Measurements from ENCODE around the gene SCN4A.
"Not testable (repeated sequence)": the region's sequence is repeated elsewhere in the genome, so short reads cannot be mapped to it uniquely, and the experiment has no call there.

DNA sequence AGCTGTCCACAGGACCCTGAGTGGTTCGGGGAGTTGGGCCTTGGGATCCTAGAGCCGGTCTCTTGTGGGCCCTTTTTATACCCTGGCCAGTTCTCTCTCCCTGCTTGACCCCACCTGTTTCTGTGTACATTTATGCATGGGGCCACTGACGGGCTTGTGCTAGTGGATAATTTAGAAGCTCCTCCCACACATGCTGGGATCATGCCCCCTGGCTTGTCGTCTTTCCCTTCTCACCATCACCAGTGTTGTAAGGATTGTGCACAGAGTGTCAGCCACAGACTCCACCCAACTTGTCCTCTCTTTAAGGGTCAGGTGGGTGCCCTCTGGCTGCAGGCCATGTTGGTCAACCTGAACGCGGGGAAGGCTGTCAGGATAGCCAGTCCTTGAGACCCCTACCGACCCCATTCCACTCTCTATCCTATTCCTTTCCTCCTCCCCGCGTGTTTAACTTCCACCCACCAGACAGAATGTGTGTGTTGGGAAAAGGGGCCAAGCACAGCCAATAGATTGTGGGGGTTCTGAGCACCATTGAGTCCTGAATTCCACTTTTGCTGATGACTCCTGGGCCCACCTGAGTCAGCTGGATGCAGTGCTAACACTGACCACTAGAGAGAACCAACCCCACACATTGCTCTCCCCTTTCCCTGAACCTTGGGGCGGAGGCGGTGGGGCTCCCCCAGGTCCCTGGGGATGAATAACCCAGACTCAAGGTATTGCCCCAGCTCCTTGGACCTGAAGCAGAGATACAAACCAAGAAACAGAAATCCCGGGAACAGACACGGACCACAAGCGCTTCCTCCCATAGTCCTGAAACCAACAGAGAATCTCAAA is 76.0 kb downstream of the SCN4A start, which contains the start of gene CSH1:
- TF ChIP-seq, protein P1, sequence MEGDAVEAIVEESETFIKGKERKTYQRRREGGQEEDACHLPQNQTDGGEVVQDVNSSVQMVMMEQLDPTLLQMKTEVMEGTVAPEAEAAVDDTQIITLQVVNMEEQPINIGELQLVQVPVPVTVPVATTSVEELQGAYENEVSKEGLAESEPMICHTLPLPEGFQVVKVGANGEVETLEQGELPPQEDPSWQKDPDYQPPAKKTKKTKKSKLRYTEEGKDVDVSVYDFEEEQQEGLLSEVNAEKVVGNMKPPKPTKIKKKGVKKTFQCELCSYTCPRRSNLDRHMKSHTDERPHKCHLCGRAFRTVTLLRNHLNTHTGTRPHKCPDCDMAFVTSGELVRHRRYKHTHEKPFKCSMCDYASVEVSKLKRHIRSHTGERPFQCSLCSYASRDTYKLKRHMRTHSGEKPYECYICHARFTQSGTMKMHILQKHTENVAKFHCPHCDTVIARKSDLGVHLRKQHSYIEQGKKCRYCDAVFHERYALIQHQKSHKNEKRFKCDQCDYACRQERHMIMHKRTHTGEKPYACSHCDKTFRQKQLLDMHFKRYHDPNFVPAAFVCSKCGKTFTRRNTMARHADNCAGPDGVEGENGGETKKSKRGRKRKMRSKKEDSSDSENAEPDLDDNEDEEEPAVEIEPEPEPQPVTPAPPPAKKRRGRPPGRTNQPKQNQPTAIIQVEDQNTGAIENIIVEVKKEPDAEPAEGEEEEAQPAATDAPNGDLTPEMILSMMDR (IDR thresholded peaks at IDR 0.05; ENCODE audit: borderline replicate concordance, extremely low read depth, low read length, poor library complexity, severe bottlenecking) = not testable (repeated sequence)
- not testable (repeated sequence) for TF ChIP-seq EZH2 (IDR thresholded peaks at IDR 0.05; ENCODE audit: borderline replicate concordance, low read depth, low read length, severe bottlenecking)

Measured in DND-41 (cell line).